ENCODE results near the gene ASCL4. TPM values are rescaled to one million over a fixed set of nuclear protein-coding genes. Genes with fewer than 3 reads are reported as not detected.

The ASCL4 gene
- polyA plus RNA-seq, 3 donors: not detected

- DNase-seq (ENCODE audit: extremely low read depth in 1 of 11, low read depth in 9 of 11, low spot score in 4 of 11): no peak
Measured at GRCh38 chr12:107818984-107819383, 44.5 kb downstream of the ASCL4 start.

GRCh38 chr12:107822356-107822755 lies 47.9 kb downstream of the ASCL4 start:
- DNase-seq (ENCODE audit: extremely low read depth in 1 of 11, low read depth in 9 of 11, low spot score in 4 of 11): no peak

Other genes starting within 250 kb of the ASCL4 start
- 10 to 100 TPM; 53.7 to 60.6 (median 57.7) TPM for gene PWP1, start 88.9 kb upstream of the ASCL4 start, polyA plus RNA-seq (ENCODE audit: insufficient read length in 3 of 3)
- gene PRDM4, start 13.6 kb upstream of the ASCL4 start, polyA plus RNA-seq (ENCODE audit: insufficient read length in 3 of 3): 10 to 100 TPM; 37.9 to 43.8 (median 43.0) TPM